SK-N-SH (cell line): ENCODE measurements around the gene ATP2B3.

ENCODE experiments used
- CTCF ChIP-seq: fragments of 200-600 bp; sonication (generic); IDR thresholded peaks from 2 replicates; pipeline ENCODE4 v1.6.1; 2017; ENCODE audit warnings: antibody characterized with exemption, mild to moderate bottlenecking, moderate library complexity
- EP300 ChIP-seq, 2 experiments: IDR thresholded peaks; 2 replicates each; pipeline versions ENCODE4 v1.4.0 to v1.6.1; 2012; ENCODE audit warnings: borderline replicate concordance in 1 of 2, low read depth in 1 of 2, low read length in 1 of 2
- FOXM1 ChIP-seq: IDR thresholded peaks from 2 replicates; pipeline ENCODE4 v1.4.0; 2012; ENCODE audit warnings: low read depth, mild to moderate bottlenecking
- JUND ChIP-seq: IDR thresholded peaks from 2 replicates; pipeline ENCODE4 v1.4.0; 2012
- MAX ChIP-seq: IDR thresholded peaks from 2 replicates; pipeline ENCODE4 v1.4.0; 2012; ENCODE audit warnings: low read depth
- MXI1 ChIP-seq: IDR thresholded peaks from 2 replicates; pipeline ENCODE4 v1.6.1; 2012; ENCODE audit warnings: mild to moderate bottlenecking, low read depth, low read length, improper control_type of control experiment
- PBX3 ChIP-seq: IDR thresholded peaks from 2 replicates; pipeline ENCODE4; 2012
- POLR2AphosphoS5 ChIP-seq: IDR thresholded peaks from 2 replicates; pipeline ENCODE4 v1.6.1; 2012; ENCODE audit warnings: low read depth, low read length
- REST ChIP-seq: IDR thresholded peaks from 2 replicates; pipeline ENCODE4 v1.6.1; 2012; ENCODE audit warnings: mild to moderate bottlenecking, low read depth, low read length, moderate library complexity
- SIN3A ChIP-seq: IDR thresholded peaks from 2 replicates; pipeline ENCODE4 v1.6.1; 2012; ENCODE audit warnings: low read depth, mild to moderate bottlenecking, low read length, moderate library complexity, borderline replicate concordance
- TCF12 ChIP-seq: IDR thresholded peaks from 2 replicates; pipeline ENCODE4 v1.4.0; 2012

GRCh38 chrX:153539979-153540358 lies 22.5 kb downstream of the ATP2B3 start:
- TF ChIP-seq CTCF (no peak), MAX (no peak), MXI1 (no peak), POLR2AphosphoS5 (no peak), FOXM1 (no peak), TCF12 (no peak), JUND (no peak), REST (no peak), EP300 (IDR thresholded peaks at IDR 0.05; ENCODE audit: borderline replicate concordance in 1 of 2, low read depth in 1 of 2, low read length in 1 of 2) (no peak), PBX3 (no peak), SIN3A (no peak)
